NCI-H146 treated with DMSO at 0.1 percent for 48 hours (cell line): ENCODE measurements around the gene RTP4.

Experiments used
- DNase-seq: peaks from one replicate; lab custom pipeline; 2025; ENCODE audit not compliant: unreplicated experiment; lab: John Stamatoyannopoulos, UW

The RTP4 gene

GRCh38 chr3:187368251-187369088 is at the start of gene RTP4:
Gene RTP4 (plus strand): TSS chr3:187368385. CDS start chr3:187368442, 57 bp downstream.
- no peak for DNase-seq

GRCh38 chr3:187318819-187319616 is 49.2 kb upstream of the RTP4 start:
- DNase-seq, result peak; percentile 34

DNA sequence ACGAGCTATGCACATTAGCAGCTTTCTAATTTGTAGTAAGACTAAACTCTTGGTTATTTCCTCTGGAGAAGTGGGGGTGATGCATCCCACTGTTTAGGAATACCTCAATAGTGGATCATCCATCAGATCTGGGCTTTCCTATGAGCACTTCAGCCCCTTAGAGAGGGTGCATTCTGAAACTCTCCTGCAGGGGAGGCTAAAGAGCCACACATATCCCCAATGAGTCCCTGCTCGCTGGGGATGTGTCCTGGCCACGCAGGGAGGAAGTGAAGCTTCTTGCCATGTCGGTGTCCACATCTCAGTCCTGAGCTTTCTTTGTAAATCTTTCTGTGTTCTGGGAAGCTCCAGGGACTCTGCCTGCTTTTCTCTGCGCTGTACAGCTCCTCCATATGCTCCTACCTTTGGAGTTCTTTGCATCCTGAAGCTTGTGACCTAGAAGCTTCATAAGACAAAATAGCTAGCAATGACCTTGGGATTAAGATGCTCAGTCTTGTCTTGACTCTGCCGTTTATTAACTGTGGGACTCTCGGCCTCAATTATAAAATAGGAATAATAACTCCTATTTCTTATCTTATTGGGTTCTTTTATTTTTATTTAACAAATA is 48.4 kb upstream of the RTP4 start:
- no peak for DNase-seq

DNA sequence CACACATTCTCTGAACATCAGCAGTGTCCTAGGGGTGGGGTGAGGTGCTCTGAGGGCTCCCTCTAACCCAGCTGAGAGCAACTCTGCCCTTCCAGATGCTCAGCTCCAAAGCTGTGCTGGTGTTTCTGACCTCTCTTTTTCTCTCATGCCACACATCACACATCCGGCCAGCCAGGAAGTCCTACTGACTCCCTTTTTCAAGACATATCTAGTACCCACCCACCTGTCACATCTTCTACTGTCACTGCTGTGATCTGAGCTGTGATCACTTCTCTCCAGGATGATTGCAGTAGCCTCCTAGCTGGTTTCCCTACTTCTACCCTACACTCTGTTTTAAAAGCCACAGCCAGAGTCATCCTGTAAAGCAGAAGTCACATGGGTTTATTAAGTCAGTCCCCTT is 46.4 kb upstream of the RTP4 start:
- no peak for DNase-seq

DNA sequence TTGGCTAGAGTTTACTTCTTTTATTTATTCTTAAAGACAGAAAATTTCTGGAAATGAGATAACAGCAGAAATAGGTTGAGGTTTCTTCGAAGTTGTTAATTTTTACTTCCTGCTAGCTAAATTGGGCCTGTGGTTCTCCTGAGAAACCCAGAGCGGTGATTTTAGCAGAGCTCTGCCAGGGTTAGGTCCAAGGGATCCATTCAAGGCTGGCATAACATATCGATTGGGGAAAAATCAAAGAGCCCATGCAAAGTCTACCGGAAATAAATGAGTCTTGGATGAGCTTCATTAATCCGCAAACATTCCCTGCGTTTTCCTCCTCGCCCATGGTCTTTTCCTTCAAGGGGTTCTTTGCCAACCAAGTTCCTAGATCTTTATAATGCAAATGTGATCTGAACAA is 45.9 kb upstream of the RTP4 start:
- DNase-seq, result no peak

DNA sequence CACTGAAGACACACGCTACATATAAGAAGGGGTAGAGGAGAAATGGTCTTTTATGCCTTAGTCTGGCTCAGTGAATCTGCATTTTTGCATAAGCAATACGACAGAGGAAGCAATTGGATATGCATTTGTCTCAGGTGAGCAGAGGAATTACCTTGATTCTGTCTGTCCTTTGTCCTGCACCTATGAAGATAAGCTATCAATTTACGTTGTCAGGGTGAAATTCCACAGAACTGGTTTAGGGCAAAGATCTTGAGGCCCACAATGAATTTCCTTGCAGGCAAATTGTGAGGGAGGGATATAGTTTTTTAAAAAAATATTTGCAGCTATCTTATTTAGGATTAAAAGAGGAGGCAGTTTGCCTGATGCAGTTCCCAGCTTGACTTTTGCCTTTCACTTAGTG is 45.1 kb upstream of the RTP4 start:
- DNase-seq, result no peak

DNA sequence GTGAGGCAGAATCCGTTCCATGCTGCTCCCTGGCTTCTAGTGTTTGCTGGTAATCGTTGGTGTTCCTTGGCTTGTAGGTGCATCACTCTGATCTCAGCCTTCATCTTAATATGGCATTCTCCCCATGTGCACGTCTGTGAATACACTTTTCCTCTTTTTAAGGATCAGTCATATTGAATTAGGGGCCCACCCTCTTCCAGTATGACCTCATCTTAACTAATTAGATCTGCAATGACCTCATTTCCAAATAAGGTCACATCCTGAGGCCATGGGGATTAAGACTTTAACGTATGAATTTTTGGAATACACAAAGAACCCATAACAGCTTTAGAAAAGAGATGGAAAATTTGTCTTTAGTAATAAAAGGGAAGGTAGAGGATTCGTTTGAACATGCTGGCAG is 42.6 kb upstream of the RTP4 start:
- DNase-seq, result no peak

GRCh38 chr3:187327845-187328244 is 40.3 kb upstream of the RTP4 start:
- DNase-seq, result no peak

- DNase-seq, result no peak
Measured at GRCh38 chr3:187328691-187329090, 39.5 kb upstream of the RTP4 start.

- no peak for DNase-seq
Measured at GRCh38 chr3:187334904-187335303, 33.3 kb upstream of the RTP4 start.

- DNase-seq, result no peak
Measured at GRCh38 chr3:187336322-187336721, 31.9 kb upstream of the RTP4 start.

- DNase-seq, result no peak
Measured at GRCh38 chr3:187340578-187340977, 27.6 kb upstream of the RTP4 start.

- no peak for DNase-seq
Measured at GRCh38 chr3:187342255-187342654, 25.9 kb upstream of the RTP4 start.

- no peak for DNase-seq
Measured at GRCh38 chr3:187343670-187344069, 24.5 kb upstream of the RTP4 start.

DNA sequence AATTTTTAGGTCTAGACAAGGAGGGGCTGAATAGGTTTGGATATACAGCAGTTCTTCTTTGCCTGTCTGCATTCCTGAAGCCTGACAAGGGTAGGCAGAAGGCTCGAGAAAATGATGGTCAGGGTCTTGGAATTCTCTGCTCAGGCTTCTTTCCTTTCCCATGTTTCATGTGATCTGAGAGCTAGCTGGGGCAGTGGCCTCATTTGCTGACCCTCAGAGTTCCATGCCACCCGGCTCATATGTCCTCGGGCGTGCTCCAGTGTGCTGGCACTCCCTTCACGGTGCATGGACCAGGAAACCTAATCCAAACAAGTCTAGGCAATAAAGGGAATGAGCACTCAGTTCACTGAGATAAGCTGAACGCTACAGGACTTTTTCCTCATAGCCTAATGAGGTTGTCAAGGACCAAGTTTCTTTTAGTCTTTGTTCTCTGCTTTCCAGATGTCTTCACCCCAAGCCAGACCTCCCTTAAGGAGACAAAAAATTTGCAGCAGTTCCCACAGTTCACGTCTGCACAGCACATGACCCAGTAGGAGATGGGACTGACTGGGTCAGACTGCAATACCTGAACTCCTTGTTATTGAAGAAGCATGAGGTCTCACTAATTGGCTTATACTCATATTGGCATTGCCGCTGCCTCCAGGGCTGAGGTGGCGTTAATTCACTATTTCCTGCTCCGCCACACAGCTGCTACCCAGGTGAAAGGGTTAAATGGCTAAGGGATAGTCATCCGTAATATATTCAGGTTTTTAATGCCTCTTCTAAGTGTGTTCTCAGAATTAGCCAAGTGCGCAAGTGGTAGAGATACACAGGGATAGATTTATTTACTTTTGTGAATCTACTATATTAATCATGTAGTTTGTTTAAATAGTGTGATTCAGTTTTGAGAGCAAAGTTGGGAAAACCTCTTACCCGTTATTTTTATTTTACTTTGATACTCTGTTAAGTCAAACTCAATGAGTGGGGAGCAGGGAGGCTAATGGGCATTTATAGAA is 15.3 kb upstream of the RTP4 start:
- no peak for DNase-seq

DNA sequence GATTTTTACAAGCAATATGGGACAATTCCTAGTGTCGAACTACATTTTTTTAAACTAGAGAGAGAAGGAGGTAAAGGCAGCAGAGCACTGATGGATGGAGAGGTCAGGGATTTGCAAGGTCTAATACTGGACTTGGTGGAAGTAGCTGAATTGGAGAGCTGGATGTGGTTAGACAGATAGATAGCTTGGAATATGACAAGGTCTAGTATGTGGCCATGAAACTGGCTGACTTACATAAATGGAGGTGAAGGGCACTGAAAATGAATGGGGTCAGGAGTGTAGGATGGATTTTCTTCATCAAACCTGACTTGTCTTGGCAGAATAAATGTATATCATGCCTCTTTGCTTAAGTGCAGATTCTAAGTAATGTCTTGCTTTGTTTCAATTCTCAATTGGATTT is 10.1 kb upstream of the RTP4 start:
- no peak for DNase-seq

GRCh38 chr3:187359798-187360486 is 8.2 kb upstream of the RTP4 start:
- no peak for DNase-seq

GRCh38 chr3:187360596-187360995 is 7.6 kb upstream of the RTP4 start:
- DNase-seq, result no peak

GRCh38 chr3:187361835-187362234 is 6.3 kb upstream of the RTP4 start:
- DNase-seq, result no peak

DNA sequence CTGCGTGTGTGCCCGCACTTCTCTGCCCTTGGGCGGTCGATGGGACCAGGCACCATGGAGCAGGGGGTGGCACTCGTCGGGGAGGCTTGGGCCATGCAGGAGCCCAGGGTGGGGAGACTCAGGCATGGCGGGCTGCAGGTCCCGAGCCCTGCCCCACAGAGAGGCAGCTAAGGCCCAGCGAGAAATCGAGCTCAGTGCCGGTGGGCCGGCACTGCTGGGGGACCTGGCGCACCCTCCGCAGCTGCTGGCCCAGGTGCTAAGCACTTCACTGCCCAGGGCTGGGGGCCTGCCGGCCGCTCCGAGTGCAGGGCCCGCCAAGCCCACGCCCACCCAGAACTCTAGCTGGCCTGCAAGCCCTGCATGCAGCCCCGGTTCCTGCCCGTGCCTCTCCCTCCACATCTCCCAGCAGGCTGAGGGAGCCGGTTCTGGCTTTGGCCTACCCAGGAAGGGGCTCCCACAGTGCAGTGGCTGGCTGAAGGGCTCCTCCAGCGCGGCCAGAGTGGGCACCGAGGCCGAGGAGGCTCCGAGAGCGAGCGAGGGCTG is 553 bp upstream of the RTP4 start:
- no peak for DNase-seq
